ENCODE data around the gene ZGPAT.

- TF ChIP-seq, protein P1, sequence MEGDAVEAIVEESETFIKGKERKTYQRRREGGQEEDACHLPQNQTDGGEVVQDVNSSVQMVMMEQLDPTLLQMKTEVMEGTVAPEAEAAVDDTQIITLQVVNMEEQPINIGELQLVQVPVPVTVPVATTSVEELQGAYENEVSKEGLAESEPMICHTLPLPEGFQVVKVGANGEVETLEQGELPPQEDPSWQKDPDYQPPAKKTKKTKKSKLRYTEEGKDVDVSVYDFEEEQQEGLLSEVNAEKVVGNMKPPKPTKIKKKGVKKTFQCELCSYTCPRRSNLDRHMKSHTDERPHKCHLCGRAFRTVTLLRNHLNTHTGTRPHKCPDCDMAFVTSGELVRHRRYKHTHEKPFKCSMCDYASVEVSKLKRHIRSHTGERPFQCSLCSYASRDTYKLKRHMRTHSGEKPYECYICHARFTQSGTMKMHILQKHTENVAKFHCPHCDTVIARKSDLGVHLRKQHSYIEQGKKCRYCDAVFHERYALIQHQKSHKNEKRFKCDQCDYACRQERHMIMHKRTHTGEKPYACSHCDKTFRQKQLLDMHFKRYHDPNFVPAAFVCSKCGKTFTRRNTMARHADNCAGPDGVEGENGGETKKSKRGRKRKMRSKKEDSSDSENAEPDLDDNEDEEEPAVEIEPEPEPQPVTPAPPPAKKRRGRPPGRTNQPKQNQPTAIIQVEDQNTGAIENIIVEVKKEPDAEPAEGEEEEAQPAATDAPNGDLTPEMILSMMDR (IDR thresholded peaks at IDR 0.05), result no peak
- no peak for TF ChIP-seq POLR2A (IDR thresholded peaks at IDR 0.05)
Measured at GRCh38 chr20:63663332-63664066, 44.3 kb upstream of the ZGPAT start.
